Suprapubic skin (tissue), 4 donors: ENCODE measurements around the gene LRP8. TPM values are rescaled to one million over a fixed set of nuclear protein-coding genes. Genes with fewer than 3 reads are reported as not detected.
"Not testable (repeated sequence)": the region's sequence is repeated elsewhere in the genome, so short reads cannot be mapped to it uniquely, and the experiment has no call there.

Experiments
- DNase-seq, 2 donors: peaks; one replicate each; pipeline ENCODE4 v3.0.0-alpha.2; 2019; ENCODE audit warnings: low spot score in 2 of 2
- H3K27ac ChIP-seq: fragments of 200-600 bp; sonication (generic); one replicate; pipeline ENCODE4 v1.5.1; 2019
- H3K27me3 ChIP-seq: fragments of 200-600 bp; sonication (generic); one replicate; pipeline ENCODE4 v1.5.1; 2019
- H3K36me3 ChIP-seq: fragments of 200-600 bp; sonication (generic); one replicate; pipeline ENCODE4 v1.5.1; 2019
- H3K4me1 ChIP-seq: fragments of 200-600 bp; sonication (generic); one replicate; pipeline ENCODE4 v1.5.1; 2019
- H3K4me3 ChIP-seq: fragments of 200-600 bp; sonication (generic); one replicate; pipeline ENCODE4 v1.5.1; 2019; ENCODE audit warnings: mild to moderate bottlenecking
- H3K9me3 ChIP-seq: fragments of 200-600 bp; sonication (generic); one replicate; pipeline ENCODE4 v1.5.1; 2019
- EP300 ChIP-seq: sonication (generic); formaldehyde crosslinking; IDR thresholded peaks from one replicate; pipeline ENCODE4 v1.6.1; 2017; ENCODE audit warnings: antibody characterized with exemption
- POLR2A ChIP-seq, 2 donors: fragments of 450-650 bp; IDR thresholded peaks; one replicate each; pipeline ENCODE4 v1.6.1; 2017; ENCODE audit warnings: antibody characterized with exemption in 2 of 2, mild to moderate bottlenecking in 2 of 2, moderate library complexity in 2 of 2
- POLR2AphosphoS5 ChIP-seq, 3 donors: sonication (generic); formaldehyde crosslinking; IDR thresholded peaks; one replicate each; pipeline ENCODE4 v1.6.1; 2017; ENCODE audit warnings: antibody characterized with exemption in 3 of 3
- WGBS: methylation state at CpG from one replicate; pipeline ENCODE4 v1.1.5; 2018; 5-methylcytosine and 5-hydroxymethylcytosine counted together
- total RNA-seq, 4 donors: library from RNA; depleted of rRNA; stranded (reverse); fragments of >200 nt; gene quantifications; one replicate each; pipeline ENCODE4 v1.1.0, GENCODE V29; 2016
- TF ChIP-seq, protein P1 (sequence below), 2 donors: fragments of 200-600 bp in 1 of 2; fragments of 450-650 bp in 1 of 2; sonication (generic) in 1 of 2; IDR thresholded peaks; one replicate each; pipeline ENCODE4 v1.5.1; 2016 to 2019; ENCODE audit warnings: antibody characterized with exemption in 2 of 2, mild to moderate bottlenecking in 1 of 2, moderate library complexity in 1 of 2

Gene LRP8
- total RNA-seq, 4 donors from 2014 or later = 2.8 to 11.8 (median 4.1) TPM

DNA sequence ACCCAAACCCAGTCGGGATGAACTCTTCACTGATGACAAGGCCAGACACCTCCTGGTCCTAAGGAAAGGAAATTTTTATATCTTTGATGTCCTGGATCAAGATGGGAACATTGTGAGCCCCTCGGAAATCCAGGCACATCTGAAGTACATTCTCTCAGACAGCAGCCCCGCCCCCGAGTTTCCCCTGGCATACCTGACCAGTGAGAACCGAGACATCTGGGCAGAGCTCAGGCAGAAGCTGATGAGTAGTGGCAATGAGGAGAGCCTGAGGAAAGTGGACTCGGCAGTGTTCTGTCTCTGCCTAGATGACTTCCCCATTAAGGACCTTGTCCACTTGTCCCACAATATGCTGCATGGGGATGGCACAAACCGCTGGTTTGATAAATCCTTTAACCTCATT is 117.5 kb downstream of the LRP8 start:
- DNase-seq = no peak
- TF ChIP-seq, protein P1, sequence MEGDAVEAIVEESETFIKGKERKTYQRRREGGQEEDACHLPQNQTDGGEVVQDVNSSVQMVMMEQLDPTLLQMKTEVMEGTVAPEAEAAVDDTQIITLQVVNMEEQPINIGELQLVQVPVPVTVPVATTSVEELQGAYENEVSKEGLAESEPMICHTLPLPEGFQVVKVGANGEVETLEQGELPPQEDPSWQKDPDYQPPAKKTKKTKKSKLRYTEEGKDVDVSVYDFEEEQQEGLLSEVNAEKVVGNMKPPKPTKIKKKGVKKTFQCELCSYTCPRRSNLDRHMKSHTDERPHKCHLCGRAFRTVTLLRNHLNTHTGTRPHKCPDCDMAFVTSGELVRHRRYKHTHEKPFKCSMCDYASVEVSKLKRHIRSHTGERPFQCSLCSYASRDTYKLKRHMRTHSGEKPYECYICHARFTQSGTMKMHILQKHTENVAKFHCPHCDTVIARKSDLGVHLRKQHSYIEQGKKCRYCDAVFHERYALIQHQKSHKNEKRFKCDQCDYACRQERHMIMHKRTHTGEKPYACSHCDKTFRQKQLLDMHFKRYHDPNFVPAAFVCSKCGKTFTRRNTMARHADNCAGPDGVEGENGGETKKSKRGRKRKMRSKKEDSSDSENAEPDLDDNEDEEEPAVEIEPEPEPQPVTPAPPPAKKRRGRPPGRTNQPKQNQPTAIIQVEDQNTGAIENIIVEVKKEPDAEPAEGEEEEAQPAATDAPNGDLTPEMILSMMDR (IDR thresholded peaks at IDR 0.05) = no peak
- no peak for TF ChIP-seq EP300
- no peak for TF ChIP-seq POLR2A (IDR thresholded peaks at IDR 0.05)
- TF ChIP-seq POLR2AphosphoS5 (IDR thresholded peaks at IDR 0.05) = no peak
- 87% methylated on average over 7 of the region's 7 CpGs for WGBS
- no peaks in the 10 kb centered on the region for H3K4me1 ChIP-seq
- no peak overlapping the region for H3K27ac ChIP-seq
- peaks cover 95% of the 10 kb centered on the region for H3K36me3 ChIP-seq
- H3K9me3 ChIP-seq = no peaks in the 10 kb centered on the region
- H3K4me3 ChIP-seq = no peak overlapping the region
- H3K27me3 ChIP-seq = no peaks in the 10 kb centered on the region

- Histone ChIP-seq H3K36me3 (peaks cover 93% of the 10 kb centered on the region), H3K27me3 (no peaks in the 10 kb centered on the region), H3K9me3 (no peaks in the 10 kb centered on the region), H3K27ac (no peak overlapping the region), H3K4me3 (no peak overlapping the region), H3K4me1 (no peaks in the 10 kb centered on the region)
- no peak for DNase-seq
- 36% methylated on average over 1 of the region's 1 CpG for WGBS
- no peak for TF ChIP-seq POLR2AphosphoS5 (IDR thresholded peaks at IDR 0.05)
- TF ChIP-seq, protein P1 (IDR thresholded peaks at IDR 0.05) = no peak
Measured at GRCh38 chr1:53207726-53208125, 120.1 kb downstream of the LRP8 start.

GRCh38 chr1:53206735-53207379 is 121.0 kb downstream of the LRP8 start:
- TF ChIP-seq EP300 (no peak), POLR2A (IDR thresholded peaks at IDR 0.05) (no peak), POLR2AphosphoS5 (IDR thresholded peaks at IDR 0.05) (no peak)
- TF ChIP-seq, protein P1 (IDR thresholded peaks at IDR 0.05) = no peak

GRCh38 chr1:53206083-53206685 is 121.7 kb downstream of the LRP8 start:
- H3K4me1 ChIP-seq, H3K4me3 ChIP-seq, H3K27me3 ChIP-seq, H3K27ac ChIP-seq, H3K9me3 ChIP-seq: not testable (repeated sequence)
- 92% methylated on average over 3 of the region's 3 CpGs for WGBS
- peak in 1 of 2 donors; percentile 50 for DNase-seq
- H3K36me3 ChIP-seq = peaks cover 89% of the 10 kb centered on the region

More at GRCh38 chr1:53206735-53207379, 121.0 kb downstream of the LRP8 start:
- no peak for DNase-seq
- no peak overlapping the region for H3K27ac ChIP-seq
- no peak overlapping the region for H3K4me3 ChIP-seq
- no peaks in the 10 kb centered on the region for H3K9me3 ChIP-seq
- no peaks in the 10 kb centered on the region for H3K27me3 ChIP-seq
- peaks cover 93% of the 10 kb centered on the region for H3K36me3 ChIP-seq
- 39% methylated on average over 1 of the region's 1 CpG for WGBS
- H3K4me1 ChIP-seq = no peaks in the 10 kb centered on the region

GRCh38 chr1:53205496-53205895 is 122.4 kb downstream of the LRP8 start:
- peak in 1 of 2 donors; percentile 29 for DNase-seq
- 100% methylated on average over 1 of the region's 1 CpG for WGBS

GRCh38 chr1:53203466-53203865 is 124.4 kb downstream of the LRP8 start:
- WGBS = 92% methylated on average over 3 of the region's 3 CpGs
- Histone ChIP-seq H3K4me3 (no peak overlapping the region), H3K27ac (no peak overlapping the region), H3K4me1 (peaks cover 23% of the 10 kb centered on the region), H3K36me3 (peaks cover 70% of the 10 kb centered on the region), H3K27me3 (no peaks in the 10 kb centered on the region), H3K9me3 (no peaks in the 10 kb centered on the region)
- DNase-seq = no peak
- TF ChIP-seq EP300 (no peak), POLR2AphosphoS5 (IDR thresholded peaks at IDR 0.05) (no peak), POLR2A (IDR thresholded peaks at IDR 0.05) (no peak)
- TF ChIP-seq, protein P1 (IDR thresholded peaks at IDR 0.05) = no peak

More at GRCh38 chr1:53205496-53205895, 122.4 kb downstream of the LRP8 start:
- not testable (repeated sequence) for H3K27ac ChIP-seq, H3K4me3 ChIP-seq, H3K27me3 ChIP-seq, H3K9me3 ChIP-seq
- peaks cover 89% of the 10 kb centered on the region for H3K36me3 ChIP-seq
- peaks cover 11% of the 10 kb centered on the region for H3K4me1 ChIP-seq
